Activated naive CD4-positive, alpha-beta T cell (primary cell): ENCODE results near the gene OOSP1.
"Not testable (repeated sequence)": the region's sequence is repeated elsewhere in the genome, so short reads cannot be mapped to it uniquely, and the experiment has no call there.

ENCODE experiments used
- DNase-seq, 4 experiments: peaks; one replicate each; lab custom pipeline; 2025; lab: John Stamatoyannopoulos, UW

Gene OOSP1, protein sequence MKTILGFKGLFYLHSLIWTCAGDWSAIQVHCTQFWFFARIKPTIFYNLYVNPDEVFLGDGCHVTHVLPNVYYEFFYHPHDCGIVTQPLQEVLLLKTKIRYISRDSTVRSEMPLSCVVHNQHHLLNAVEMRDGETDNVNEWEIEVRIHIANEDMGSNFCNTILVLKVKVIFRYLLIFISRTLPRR

DNA sequence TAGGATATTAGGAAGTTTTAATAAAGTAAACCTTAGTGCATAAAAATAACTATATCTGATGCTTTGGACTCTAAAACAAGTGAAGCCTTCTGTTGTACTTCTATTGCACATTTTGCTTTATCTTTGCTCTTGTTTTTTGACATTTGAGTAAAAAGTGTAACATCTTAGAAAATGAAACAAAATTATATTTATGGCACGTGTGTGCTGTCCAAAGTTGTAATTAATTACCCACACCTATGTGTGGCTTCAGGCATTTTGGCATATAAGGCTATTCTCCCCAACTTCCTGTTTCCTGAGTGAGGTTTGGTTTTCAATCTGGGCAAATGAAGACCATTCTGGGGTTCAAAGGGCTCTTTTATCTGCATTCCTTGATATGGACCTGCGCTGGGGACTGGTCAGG, at the start of gene OOSP1:
Gene OOSP1, plus strand, starts transcription at position 301 of the 400 bp plus-strand sequence. Its CDS starts 23 bp downstream, at position 324.
- DNase-seq, result no peak

DNA sequence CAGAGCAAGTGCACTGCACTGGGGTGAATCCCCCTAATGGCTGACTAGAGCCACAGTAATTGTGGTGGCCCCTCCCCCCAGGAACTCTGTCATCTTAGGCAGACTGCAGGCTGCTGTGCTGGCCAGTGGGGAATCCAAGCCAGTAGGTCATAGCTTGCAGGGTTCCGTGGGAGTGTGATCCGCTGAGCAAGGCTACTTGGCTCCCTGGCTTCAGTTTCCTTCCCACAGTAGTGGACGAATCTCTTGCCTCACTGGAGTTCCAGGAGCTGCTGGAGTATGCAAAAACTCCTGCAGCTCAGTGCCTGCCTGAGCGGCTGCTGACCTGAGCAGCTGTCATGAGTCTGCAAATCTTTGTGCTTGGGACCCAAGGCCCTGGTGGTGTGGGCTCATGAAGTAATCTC, 46.5 kb upstream of the OOSP1 start:
- DNase-seq, result no peak

DNA sequence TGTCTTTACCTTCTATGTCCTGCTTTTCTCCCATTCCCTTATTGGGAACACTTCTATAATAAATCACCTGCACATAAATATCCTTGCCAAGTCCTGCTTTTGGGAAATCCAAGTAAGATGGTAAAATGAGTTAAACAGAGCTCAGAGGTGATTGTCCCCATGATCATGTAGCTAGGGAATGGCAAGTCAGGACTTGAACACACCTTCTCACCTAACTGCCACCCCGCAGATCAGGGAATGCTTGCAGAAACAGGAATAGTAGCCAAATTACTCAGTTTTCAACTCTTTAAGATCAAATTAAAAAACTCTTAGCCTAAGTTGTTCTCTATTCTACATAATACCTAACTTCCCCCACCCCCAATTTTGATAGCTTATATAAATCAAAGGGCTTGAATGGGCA, 43.6 kb upstream of the OOSP1 start:
- no peak for DNase-seq

DNA sequence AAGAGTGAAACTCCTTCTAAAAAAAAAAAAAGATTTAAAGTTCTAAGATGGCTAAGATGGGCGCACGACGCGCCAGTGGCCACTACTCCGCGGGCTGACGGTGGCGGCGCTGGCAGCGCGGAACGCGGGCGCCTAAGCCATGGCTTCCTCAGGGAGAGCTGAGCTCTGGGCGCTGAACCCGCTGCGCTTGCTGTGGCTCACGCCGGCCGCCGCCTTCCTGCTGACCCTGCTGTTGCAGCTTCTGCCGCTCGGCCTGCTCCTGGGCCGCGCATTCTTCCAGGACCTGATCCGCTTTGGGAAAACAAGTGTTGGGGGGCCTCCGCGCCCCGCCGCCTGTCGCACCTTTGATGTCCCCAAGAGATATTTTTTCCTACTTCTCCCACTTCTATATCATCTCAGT, 40.2 kb upstream of the OOSP1 start:
- no peak for DNase-seq

DNA sequence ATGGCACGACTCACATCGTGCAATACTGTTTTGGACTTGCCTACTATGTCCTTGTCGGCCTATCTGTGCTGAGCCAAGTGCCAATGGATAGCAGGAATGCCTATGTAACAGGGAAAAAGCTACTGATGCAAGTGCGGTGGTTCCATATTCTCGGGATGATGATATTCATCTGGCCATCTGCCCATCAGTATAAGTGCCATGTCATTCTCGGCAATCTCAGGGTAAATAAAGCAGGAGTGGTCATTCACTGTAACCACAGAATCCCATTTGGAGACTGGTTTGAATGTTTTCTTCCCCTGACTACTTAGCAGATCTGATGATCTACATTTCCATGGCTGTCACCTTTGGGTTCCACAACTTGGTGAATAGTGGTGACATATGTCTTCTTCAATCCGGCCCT, 39.6 kb upstream of the OOSP1 start:
- DNase-seq, result no peak

DNA sequence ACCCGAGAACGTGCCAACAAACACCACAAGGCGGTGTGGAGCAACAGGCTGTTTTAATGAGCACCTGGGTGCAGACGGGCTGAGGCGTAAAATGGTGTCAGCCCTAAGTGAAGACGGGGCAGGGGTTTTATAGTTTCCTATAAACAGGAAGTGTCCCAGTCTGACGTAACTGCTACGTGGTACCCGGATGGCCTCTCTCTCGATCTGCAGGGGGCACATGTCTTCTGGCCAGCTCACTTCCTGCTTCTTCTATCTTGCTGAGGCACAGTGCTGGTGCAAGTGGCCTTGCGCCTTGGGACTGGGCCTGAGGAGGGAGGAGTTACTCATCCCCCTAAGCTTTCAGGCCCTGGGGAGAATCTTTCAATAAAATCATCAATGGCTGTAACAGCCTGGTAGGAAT, 38.7 kb upstream of the OOSP1 start:
- DNase-seq, result no peak

DNA sequence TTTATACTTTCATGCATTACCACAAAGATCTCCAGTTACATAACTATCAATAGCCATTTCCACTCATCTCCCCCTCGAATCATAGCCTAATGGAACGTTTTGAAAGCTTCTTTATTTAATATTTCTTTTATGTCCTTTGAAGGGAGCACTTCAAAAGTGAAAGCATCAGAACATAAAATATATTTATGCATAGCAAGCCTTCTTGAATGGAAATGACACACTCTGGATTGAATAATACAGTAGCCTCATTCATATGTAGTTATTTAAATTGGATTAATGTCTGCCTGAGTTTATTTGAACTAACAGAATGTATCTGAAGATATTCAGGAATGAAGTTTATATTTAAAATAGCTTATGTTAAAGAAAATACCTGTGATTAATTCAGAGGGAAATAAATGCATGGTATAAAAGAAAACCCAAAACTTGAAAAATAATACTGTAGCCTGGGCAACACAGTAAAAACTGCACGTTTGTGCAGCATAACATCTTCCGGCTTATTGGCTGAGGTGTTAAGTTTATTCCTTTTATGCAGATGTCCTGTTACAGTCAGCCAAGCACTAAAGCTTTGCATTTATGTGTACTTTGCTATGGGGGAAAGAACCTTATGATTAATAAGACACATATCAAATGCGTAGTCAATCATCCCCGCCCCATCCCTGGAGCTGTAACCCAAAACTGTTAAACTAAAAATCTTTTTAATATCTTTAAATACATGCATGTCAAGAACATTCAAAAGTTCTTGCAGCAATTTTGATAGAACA, 37.7 kb upstream of the OOSP1 start:
- DNase-seq, result no peak

DNA sequence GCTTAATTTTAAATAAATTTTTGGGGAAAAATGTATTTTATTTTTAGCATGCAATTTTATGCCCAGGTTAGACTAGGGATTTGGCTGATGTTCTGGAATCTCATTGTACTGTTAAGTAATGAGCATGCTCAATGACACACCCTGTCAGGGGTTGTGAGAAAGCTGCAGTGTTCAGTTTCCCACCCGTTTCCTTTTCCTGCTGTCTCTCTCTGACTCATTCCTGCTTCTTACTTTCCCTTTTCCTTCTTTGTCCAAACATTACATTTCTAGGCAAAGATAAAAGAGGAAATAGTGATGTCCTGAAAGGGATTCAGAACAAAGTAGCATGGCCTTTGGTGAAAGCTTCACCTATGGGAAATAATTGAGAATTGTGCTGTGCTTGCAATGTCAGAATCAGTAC, 36.9 kb upstream of the OOSP1 start:
- DNase-seq, result no peak

DNA sequence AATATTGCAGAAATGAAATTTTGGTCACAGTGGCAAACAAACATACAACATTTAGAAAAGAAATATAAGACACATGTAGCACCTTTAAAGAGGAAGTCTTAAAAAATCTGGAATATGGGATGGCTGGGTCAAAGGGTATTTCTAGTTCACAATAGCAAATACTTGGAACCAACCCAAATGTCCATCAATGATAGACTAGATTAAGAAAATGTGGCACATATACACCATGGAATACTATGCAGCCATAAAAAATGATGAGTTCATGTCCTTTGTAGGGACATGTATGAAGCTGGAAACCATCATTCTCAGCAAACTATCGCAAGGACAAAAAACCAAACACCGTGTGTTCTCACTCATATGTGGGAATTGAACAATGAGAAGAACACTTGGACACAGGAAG, 34.7 kb upstream of the OOSP1 start:
- not testable (repeated sequence) for DNase-seq

DNA sequence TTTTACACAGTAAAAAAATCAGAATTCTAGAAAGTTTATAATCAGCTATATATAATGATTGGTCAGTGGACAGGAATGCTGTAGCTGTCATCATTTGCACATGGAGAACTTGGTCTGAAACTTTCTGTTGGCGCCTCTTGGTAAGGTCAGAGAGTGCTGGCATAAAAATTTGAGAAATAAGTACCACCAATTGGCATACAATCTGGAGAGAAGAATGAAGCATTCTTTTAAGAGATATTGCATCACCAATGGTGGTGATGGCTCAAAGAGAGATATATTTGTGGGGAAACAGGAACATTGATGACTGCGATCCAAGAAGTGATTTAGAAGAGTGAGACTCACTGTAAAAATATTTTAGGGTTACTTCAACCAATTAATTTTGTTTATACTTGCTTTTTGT, 19.8 kb upstream of the OOSP1 start:
- no peak for DNase-seq

DNA sequence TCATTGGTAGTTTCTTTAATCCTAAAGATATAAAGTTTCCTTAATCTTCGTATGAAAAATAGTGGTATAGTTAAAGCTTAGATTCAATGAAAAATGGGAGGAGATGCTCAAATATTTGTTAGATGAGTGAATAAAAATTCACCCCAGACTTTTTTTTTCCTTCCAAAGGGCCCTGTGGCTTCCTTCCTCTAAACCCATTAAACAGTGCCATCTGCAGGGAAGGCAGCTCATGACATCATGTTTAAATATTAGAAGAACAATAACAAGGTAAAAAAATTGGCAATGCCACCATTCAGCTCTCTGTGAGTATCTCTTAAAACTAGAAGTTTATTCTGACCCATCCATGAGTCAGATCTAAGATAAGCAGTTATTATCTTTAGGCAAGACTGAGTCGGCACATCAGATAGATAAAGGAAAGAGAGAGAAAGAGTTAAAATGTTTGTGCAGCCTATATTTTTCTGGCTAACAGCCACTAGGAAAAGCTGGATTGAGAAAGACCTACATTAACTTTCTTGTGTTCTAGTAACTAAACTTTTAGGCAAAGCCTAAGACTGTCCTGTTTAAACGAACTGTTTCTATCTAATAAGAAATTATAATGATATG, 19.1 kb upstream of the OOSP1 start:
- no peak for DNase-seq

DNA sequence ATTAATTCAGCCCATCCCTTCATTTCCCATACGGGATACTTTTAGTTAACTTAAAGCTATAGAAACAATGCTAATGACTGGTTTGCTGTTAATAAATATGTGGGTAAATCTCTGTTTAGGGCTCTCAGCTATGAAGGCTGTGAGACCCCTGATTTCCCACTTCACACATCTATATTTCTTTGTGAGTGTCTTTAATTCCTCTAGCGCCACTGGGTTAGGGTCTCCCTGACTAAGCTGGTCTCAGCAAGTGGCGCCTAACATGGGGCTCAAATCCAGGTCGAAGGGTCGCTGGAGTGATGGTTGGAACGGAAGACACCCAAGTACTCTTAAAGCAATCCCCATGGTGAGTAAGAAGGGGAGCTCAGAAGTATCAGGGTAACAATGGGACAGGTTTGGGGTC, 14.4 kb upstream of the OOSP1 start:
- no peak for DNase-seq

DNA sequence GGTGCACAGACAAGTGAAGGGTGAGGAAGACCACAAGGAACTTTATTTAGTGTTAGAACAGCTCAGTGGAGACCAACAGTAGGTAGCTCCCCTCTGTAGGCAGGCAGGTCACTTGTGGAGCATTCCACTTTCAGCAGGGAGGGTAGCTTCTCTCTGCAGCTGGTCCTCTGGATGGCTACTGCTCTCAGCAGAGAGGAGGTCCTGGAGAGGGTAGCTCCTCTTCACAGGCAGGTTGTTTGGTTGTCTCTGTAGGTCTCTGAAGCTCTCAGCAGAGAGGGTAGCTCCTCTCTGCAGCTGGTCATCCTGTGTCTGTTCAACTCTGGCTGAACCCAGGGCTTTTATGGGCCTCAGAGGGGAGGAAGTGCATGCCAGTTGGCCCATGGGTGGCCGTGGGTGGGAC, 6.5 kb upstream of the OOSP1 start:
- no peak for DNase-seq

DNA sequence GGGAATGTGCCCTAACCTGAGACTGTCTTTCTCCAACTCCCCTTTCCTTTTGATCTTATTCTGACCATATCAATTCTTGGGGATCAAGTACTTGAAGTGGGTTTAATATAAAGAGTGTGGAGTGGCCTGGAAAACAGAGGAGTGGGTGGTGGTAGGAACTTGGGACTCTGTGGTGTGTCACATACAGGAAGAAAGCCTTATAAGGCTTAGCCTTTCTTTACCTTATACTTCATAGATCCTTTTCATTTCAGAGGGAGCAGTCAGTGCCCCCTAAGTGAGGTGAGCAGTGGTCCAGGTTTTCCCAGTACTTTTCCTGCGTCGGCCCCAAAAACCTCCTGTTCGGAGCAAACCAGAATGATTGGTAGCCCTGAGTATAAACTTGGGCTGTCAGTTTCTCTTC, 486 bp downstream of the OOSP1 start:
- DNase-seq, result no peak

DNA sequence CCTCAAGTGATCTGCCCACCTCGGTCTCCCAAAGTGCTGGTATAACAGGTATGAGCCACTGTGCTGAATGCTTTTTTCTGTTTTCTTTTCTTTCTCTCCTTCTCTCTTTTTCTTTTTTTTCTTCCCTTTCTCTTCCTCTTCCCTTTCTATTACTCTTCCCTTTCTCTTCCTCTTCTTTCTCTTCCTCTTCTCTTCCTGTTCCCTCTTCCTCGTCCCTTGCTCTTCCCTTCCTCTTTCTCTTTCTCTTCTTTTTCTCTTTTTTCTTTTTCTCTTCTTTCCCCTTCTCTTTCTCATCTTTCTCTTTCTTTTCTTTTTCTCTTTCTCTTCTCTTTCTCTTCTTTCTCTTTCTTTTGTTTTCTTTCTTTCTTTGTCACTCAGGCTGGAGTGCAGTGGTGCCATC, 1.2 kb downstream of the OOSP1 start:
- no peak for DNase-seq

DNA sequence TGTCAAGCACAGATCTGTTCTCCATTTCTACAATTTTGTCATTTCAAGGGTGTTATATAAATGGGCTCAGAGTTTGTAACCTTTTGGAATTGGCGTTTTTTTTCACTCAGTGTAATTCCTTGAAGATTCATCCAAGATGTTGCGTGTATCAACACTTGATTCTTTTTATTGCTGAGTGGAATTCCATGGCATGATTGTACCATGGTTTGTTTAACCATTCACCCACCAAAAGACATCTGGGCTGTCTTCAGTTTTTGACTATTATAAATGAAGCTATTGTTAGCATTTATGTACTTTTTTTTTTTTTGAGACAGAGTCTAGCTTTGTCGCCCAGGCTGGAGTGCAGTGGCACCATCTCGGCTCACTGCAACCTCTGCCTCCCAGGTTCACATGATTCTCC, 2.9 kb downstream of the OOSP1 start:
- DNase-seq, result no peak

DNA sequence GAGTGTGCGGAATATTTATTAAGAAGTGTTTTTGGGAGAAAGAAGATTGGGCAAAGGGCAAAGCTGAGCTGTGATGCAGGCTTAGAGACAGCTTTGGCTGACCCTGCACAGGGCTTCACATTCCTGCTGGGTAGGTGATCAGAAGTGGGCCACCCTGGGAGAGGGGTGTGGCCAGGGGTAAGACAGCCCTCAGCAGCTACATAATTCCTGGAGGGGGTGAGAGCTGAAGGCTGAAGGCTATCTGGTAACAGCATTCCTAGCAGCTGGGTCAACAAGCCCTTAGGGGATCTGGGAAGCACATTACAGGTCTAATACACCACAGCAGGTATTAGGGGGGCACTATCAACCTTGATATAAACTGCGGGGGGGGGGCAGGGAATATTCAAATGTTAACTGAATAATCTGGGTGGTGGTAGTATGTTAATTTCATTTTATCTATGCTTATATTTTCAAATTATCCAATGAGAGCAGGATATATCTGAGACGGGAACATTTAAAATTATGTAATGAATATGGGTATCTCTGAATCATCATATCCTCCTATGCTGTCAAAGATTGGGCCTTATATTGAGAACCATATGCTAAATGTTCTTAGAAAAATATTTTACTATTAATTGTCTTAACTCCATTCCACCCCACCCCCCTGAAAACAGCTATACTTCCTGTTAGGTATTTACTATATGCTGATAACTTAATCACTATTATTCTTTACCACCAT, 5.9 kb downstream of the OOSP1 start:
- DNase-seq, result no peak

DNA sequence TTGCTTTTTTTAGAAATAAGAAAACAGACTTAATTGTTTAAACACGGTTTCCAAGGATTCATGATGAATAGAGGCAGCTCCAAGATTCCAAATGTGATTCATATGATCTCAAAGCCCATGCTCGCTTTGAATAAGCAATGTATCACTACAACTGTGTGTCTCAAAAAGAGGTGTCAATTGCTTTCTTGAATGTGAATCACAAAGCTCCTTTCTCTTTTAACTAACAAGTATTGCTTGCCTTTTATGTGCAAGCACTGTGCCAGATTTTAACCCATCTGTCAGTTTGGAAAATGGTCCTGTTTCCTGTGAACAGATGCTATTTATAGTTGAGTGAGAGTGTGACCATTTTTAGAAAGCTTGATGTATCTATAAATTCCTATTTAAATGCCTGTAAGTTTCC, 6.5 kb downstream of the OOSP1 start:
- DNase-seq, result no peak

DNA sequence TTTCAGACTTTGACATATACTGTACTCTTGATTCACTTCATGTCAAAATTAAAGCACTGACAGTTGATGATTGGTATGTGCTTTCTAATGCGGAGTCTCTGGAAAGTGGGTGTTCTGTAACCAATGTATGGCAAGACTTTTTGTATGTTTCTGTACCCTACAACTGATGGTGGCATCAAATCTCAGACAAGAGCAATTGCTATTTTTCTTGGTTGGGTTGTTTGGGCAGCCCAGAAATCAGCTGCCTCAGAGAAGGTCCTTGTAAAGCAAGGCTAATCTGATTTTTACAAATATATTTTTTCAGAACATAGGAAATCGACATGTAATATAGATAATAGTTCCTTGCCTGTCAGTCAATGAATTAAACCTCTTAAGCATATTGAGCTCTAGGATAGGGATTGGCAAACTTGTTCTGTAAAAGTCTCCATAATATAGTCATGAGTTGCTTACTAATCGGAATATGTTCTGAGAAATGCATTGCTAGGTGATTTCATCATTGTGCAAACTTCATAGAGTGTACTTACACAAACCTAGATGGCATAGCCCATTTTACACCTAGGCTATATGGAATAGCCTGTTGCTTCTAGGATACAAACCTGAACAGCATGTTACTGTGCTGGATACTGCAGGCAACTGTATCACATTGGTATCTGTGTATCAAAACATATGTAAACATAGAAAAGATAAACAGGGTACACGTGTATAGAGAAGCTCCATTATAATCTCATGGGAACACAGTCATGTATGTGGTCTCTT, 15.4 kb downstream of the OOSP1 start:
- DNase-seq, result no peak

DNA sequence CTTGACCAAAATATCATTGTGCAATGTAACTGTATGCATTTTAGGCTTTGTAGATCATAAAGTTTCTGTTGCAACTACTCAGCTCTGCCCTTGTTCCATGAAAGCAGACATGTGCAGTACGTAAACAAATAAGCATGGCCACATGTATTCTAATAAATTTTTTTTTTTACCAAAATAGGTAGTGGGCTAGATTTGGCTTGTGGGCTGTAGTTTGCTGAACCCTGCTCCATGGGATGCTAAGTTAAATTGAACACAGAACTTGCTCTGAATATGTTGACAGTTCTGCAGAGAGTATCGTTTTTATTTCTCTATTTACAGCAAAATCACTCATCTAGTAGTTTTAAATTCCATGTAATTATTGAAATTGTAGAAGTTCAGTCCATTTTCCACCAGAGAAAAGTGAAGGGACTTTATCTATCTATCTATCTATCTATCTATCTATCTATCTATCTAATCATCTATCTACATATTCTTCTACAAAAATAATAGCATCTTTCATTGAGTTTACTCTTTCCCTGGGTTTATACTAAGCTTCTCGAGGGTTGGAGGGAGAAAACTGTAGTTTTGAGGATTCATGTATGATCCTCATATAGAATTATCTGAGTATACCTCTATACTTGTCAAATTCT, 16.1 kb downstream of the OOSP1 start:
- no peak for DNase-seq

DNA sequence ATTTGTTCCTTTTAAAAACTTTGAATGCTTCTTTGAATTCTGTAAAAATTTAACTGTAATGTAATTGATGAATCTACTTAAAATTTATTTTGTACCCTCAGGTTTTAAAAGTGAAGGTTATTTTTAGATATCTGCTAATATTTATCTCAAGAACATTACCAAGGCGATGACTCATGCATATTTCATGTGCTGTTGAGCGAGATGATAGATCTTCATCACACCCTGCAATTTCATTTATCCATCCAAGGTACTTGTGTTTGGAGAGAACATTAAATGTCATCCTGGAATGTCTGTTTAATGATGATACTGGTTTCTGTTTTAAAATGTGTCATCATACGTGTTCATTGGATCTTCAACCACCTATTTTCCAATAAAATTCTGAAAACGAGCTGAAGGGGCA, 18.9 kb downstream of the OOSP1 start:
- DNase-seq, result no peak
